Aorta (tissue), 5 donors: Measurements from ENCODE around the gene VEGFC. TPM values are rescaled to one million over a fixed set of nuclear protein-coding genes. Genes with fewer than 3 reads are reported as not detected.
A peak's percentile ranks its signal among the peaks of the same experiment; 100 is the strongest.

ENCODE experiments used
- ATAC-seq: fragments of 200-7000 bp; cut with Tn5 transposase; one replicate; pipeline ENCODE4 v1.9.1; 2022; ENCODE audit warnings: moderate library complexity; ENCODE audit not compliant: low FRiP score
- DNase-seq, 2 donors: peaks; one replicate each; pipeline ENCODE4 v3.0.0-alpha.2; 2020
- H3K27ac ChIP-seq, 2 donors: one replicate each; pipeline ENCODE4 v1.5.1; 2013; ENCODE audit warnings: low read length in 2 of 2, mild to moderate bottlenecking in 2 of 2, moderate library complexity in 2 of 2, control low read depth in 1 of 2, inconsistent platforms in 1 of 2, low read depth in 1 of 2
- H3K27me3 ChIP-seq, 2 donors: one replicate each; pipeline ENCODE4 v1.6.1; 2013; ENCODE audit warnings: control low read depth in 1 of 2, low read length in 1 of 2, mild to moderate bottlenecking in 1 of 2, moderate library complexity in 1 of 2; ENCODE audit not compliant: insufficient read depth in 2 of 2, control insufficient read depth in 1 of 2
- H3K36me3 ChIP-seq, 2 donors: one replicate each; pipeline ENCODE4 v1.6.1; 2013; ENCODE audit warnings: control low read depth in 1 of 2, low read length in 1 of 2, mild to moderate bottlenecking in 1 of 2; ENCODE audit not compliant: insufficient read depth in 2 of 2, control insufficient read depth in 1 of 2
- H3K4me1 ChIP-seq, 2 donors: one replicate each; pipeline ENCODE4 v1.6.1; 2013; ENCODE audit warnings: low read length in 2 of 2, control low read depth in 1 of 2, mild to moderate bottlenecking in 1 of 2, moderate library complexity in 1 of 2; ENCODE audit not compliant: insufficient read depth in 2 of 2, control insufficient read depth in 1 of 2
- H3K4me3 ChIP-seq, 2 donors: one replicate each; pipeline ENCODE4 v1.5.1; 2013; ENCODE audit warnings: low read length in 2 of 2, control low read depth in 1 of 2, mild to moderate bottlenecking in 1 of 2
- H3K9me3 ChIP-seq: one replicate; pipeline ENCODE4 v1.6.1; 2013; ENCODE audit warnings: mild to moderate bottlenecking, low read length; ENCODE audit not compliant: control insufficient read depth
- WGBS, 2 donors: extraction: QIAGEN DNeasy Blood & Tissue Kit; methylation state at CpG; one replicate each; pipeline ENCODE4 v1.1.7; 2013; 5-methylcytosine and 5-hydroxymethylcytosine counted together
- intact Hi-C, 2 donors: fragments of 100-400 bp; cut with DNase I; formaldehyde crosslinking; loops; one replicate each; pipeline versions ENCODE4 v1.14.2 to v1.15.0; 2022
- polyA plus RNA-seq, 2 donors: library from polyadenylated mRNA; stranded (reverse); fragments of 200-250 nt; gene quantifications; one replicate each; pipeline ENCODE4 v1.2.3, GENCODE V29; 2013
- total RNA-seq, 2 donors: library from RNA; stranded (reverse); fragmentation: NEBNext Ultra II Directional; extraction: Animal tissue kit (Norgen Biotek cat#: 25700); gene quantifications; one replicate each; pipeline ENCODE4 v1.2.1, GENCODE V29; 2021
- donor health status: healthy with polysubstance abuse.
- donor health status: Bipolar disorder and iron deficiency.
- donor health status: DM: no; HTN: no; CAD: no.
- donor health status: DM: no; HTN: no; CAD: no.
- donor health status: DM: yes; HTN: yes; CAD: no.

Gene VEGFC
- total and polyA plus RNA-seq, 4 donors: 0.59 to 25.3 (median 20.2) TPM; not detected in 1

- no peak for ATAC-seq
- Histone ChIP-seq H3K9me3 (no peaks in the 10 kb centered on the region), H3K4me3 (no peak overlapping the region), H3K4me1 (no peaks in the 10 kb centered on the region), H3K36me3 (peaks cover 0 to 2% of the 10 kb centered on the region in 2 donors), H3K27me3 (no peaks in the 10 kb centered on the region), H3K27ac (no peak overlapping the region)
- no peak for DNase-seq
- intact Hi-C loops: no loop called here
- WGBS, 2 donors: 90 to 93% methylated on average over 3 of the region's 3 CpGs
Observed at GRCh38 chr4:176721459-176721858, 71.3 kb downstream of the VEGFC start.

- H3K27me3 ChIP-seq: no peaks in the 10 kb centered on the region
- H3K27ac ChIP-seq: no peak overlapping the region
- H3K4me3 ChIP-seq: no peak overlapping the region
- WGBS, 2 donors: 47 to 52% methylated on average over 1 of the region's 1 CpG
- no peaks in the 10 kb centered on the region for H3K4me1 ChIP-seq
- DNase-seq (no peak), ATAC-seq (no peak)
- intact Hi-C loops: no loop called here
- H3K9me3 ChIP-seq: no peaks in the 10 kb centered on the region
- no peaks in the 10 kb centered on the region for H3K36me3 ChIP-seq
Observed at GRCh38 chr4:176718881-176719280, 73.8 kb downstream of the VEGFC start.

- Histone ChIP-seq H3K27me3 (no peaks in the 10 kb centered on the region), H3K27ac (no peak overlapping the region), H3K9me3 (no peaks in the 10 kb centered on the region), H3K4me3 (no peak overlapping the region), H3K4me1 (no peaks in the 10 kb centered on the region), H3K36me3 (no peaks in the 10 kb centered on the region)
- WGBS, 2 donors: 88 to 89% methylated on average over 2 of the region's 2 CpGs
- intact Hi-C loops: no loop called here
- ATAC-seq (no peak), DNase-seq (no peak)
Observed at GRCh38 chr4:176717237-176717636, 75.5 kb downstream of the VEGFC start.

GRCh38 chr4:176709417-176709816 lies 83.3 kb downstream of the VEGFC start:
- H3K4me3 ChIP-seq: no peak overlapping the region
- no peaks in the 10 kb centered on the region for H3K27me3 ChIP-seq
- WGBS, 2 donors: 5 to 15% methylated on average over 5 of the region's 5 CpGs
- ATAC-seq: peak; percentile 46
- DNase-seq: no peak
- H3K9me3 ChIP-seq: no peaks in the 10 kb centered on the region
- H3K4me1 ChIP-seq: no peaks in the 10 kb centered on the region
- no peaks in the 10 kb centered on the region for H3K36me3 ChIP-seq
- intact Hi-C loops: no loop called here
- H3K27ac ChIP-seq: no peak overlapping the region

GRCh38 chr4:176708771-176709311 lies 83.9 kb downstream of the VEGFC start:
- ATAC-seq (no peak), DNase-seq (no peak)
- Histone ChIP-seq H3K9me3 (no peaks in the 10 kb centered on the region), H3K36me3 (no peaks in the 10 kb centered on the region), H3K27me3 (no peaks in the 10 kb centered on the region), H3K4me3 (no peak overlapping the region), H3K27ac (no peak overlapping the region), H3K4me1 (no peaks in the 10 kb centered on the region)
- intact Hi-C loops: no loop called here

- WGBS, 2 donors: 64 to 76% methylated on average over 5 of the region's 5 CpGs
- DNase-seq (no peak), ATAC-seq (no peak)
- intact Hi-C loops: no loop called here
- H3K9me3 ChIP-seq: no peaks in the 10 kb centered on the region
- no peak overlapping the region for H3K4me3 ChIP-seq
- H3K4me1 ChIP-seq: no peaks in the 10 kb centered on the region
- H3K27me3 ChIP-seq: no peaks in the 10 kb centered on the region
- no peak overlapping the region for H3K27ac ChIP-seq
- no peaks in the 10 kb centered on the region for H3K36me3 ChIP-seq
Observed at GRCh38 chr4:176690716-176691115, 102.0 kb downstream of the VEGFC start.

- intact Hi-C loops: no loop called here
- Histone ChIP-seq H3K4me3 (no peak overlapping the region), H3K27me3 (no peaks in the 10 kb centered on the region), H3K9me3 (no peaks in the 10 kb centered on the region), H3K36me3 (no peaks in the 10 kb centered on the region), H3K4me1 (peaks cover 0 to 2% of the 10 kb centered on the region in 2 donors), H3K27ac (no peak overlapping the region)
- no peak for ATAC-seq
- 8 to 10% methylated on average over 4 of the region's 4 CpGs for WGBS, 2 donors
- no peak for DNase-seq
Observed at GRCh38 chr4:176680668-176681180, 112.0 kb downstream of the VEGFC start.

- no peaks in the 10 kb centered on the region for H3K4me1 ChIP-seq
- H3K9me3 ChIP-seq: no peaks in the 10 kb centered on the region
- WGBS, 2 donors: 69 to 72% methylated on average over 4 of the region's 4 CpGs
- H3K36me3 ChIP-seq: no peaks in the 10 kb centered on the region
- no peak for ATAC-seq
- no peaks in the 10 kb centered on the region for H3K27me3 ChIP-seq
- no peak overlapping the region for H3K27ac ChIP-seq
- no peak overlapping the region for H3K4me3 ChIP-seq
- intact Hi-C loops: no loop called here
- DNase-seq: no peak
Observed at GRCh38 chr4:176676901-176677300, 115.8 kb downstream of the VEGFC start.

GRCh38 chr4:176675810-176676209 lies 116.9 kb downstream of the VEGFC start:
- H3K4me3 ChIP-seq: no peak overlapping the region
- intact Hi-C loops: no loop called here
- no peaks in the 10 kb centered on the region for H3K4me1 ChIP-seq
- no peak for ATAC-seq
- 95 to 97% methylated on average over 3 of the region's 3 CpGs for WGBS, 2 donors
- DNase-seq: no peak
- H3K27ac ChIP-seq: no peak overlapping the region
- H3K36me3 ChIP-seq: no peaks in the 10 kb centered on the region
- no peaks in the 10 kb centered on the region for H3K9me3 ChIP-seq
- no peaks in the 10 kb centered on the region for H3K27me3 ChIP-seq
